Esophagus squamous epithelium (tissue), 5 donors: ENCODE measurements around the gene DTX1. TPM values are rescaled to one million over a fixed set of nuclear protein-coding genes. Genes with fewer than 3 reads are reported as not detected.

ENCODE experiments used
- DNase-seq: peaks from one replicate; lab custom pipeline; 2025; lab: John Stamatoyannopoulos, UW
- H3K27ac ChIP-seq, 4 donors: fragments of 200-600 bp; sonication (generic); one replicate each; pipeline ENCODE4 v1.5.1; 2016 to 2019; ENCODE audit warnings: mild to moderate bottlenecking in 1 of 4
- H3K27me3 ChIP-seq, 4 donors: fragments of 200-600 bp; sonication (generic); 1 replicate in 3 of 4; 2 replicates in 1 of 4; pipeline versions ENCODE4 v1.5.1 to v1.6.0; 2017 to 2021; ENCODE audit warnings: antibody characterized with exemption in 1 of 4
- H3K36me3 ChIP-seq, 3 donors: fragments of 200-600 bp; sonication (generic); one replicate each; pipeline ENCODE4 v1.5.1; 2016 to 2019
- H3K4me1 ChIP-seq, 3 donors: fragments of 200-600 bp; sonication (generic); one replicate each; pipeline ENCODE4 v1.5.1; 2017 to 2019
- H3K4me3 ChIP-seq, 4 donors: fragments of 200-600 bp; sonication (generic); 1 replicate in 3 of 4; 2 replicates in 1 of 4; pipeline ENCODE4 v1.5.1; 2016 to 2019; ENCODE audit warnings: mild to moderate bottlenecking in 2 of 4, moderate library complexity in 1 of 4
- H3K9me3 ChIP-seq, 3 donors: fragments of 200-600 bp; sonication (generic); one replicate each; pipeline ENCODE4 v1.5.1; 2016 to 2019
- CTCF ChIP-seq, 6 experiments: fragments of 450-650 bp in 4 of 6; fragments of 200-600 bp in 2 of 6; sonication (generic) in 2 of 6; IDR thresholded peaks; one replicate each; pipeline ENCODE4 v1.5.1; 2016 to 2019; ENCODE audit warnings: antibody characterized with exemption in 6 of 6, mild to moderate bottlenecking in 4 of 6, moderate library complexity in 4 of 6
- POLR2A ChIP-seq, 4 donors: fragments of 450-650 bp; IDR thresholded peaks; one replicate each; pipeline ENCODE4 v1.6.1; 2017; ENCODE audit warnings: antibody characterized with exemption in 4 of 4, mild to moderate bottlenecking in 4 of 4, moderate library complexity in 3 of 4
- WGBS, 2 donors: methylation state at CpG; one replicate each; pipeline ENCODE4 v1.1.5; 2018; 5-methylcytosine and 5-hydroxymethylcytosine counted together
- intact Hi-C: fragments of 100-400 bp; cut with DNase I; formaldehyde crosslinking; loops from one replicate; pipeline ENCODE4 v1.15.0; 2022
- total RNA-seq, 4 donors: library from RNA; depleted of rRNA; stranded (reverse); fragments of >200 nt; gene quantifications; one replicate each; pipeline ENCODE4 v1.1.0, GENCODE V29; 2016
- donor health status: DM: yes; HTN: yes; CAD: no.

DTX1 gene
- total RNA-seq, 4 donors from 2014 or later = 0.49 to 4.8 (median 1.8) TPM

- Histone ChIP-seq H3K4me1 (peaks cover 0 to 19% (median 2%) of the 10 kb centered on the region in 3 donors), H3K9me3 (no peaks in the 10 kb centered on the region), H3K27ac (no peak overlapping the region), H3K27me3 (peaks cover 0 to 54% (median 1%) of the 10 kb centered on the region in 4 donors), H3K4me3 (no peak overlapping the region), H3K36me3 (peaks cover 0 to 6% (median 0%) of the 10 kb centered on the region in 3 donors)
- TF ChIP-seq CTCF (IDR thresholded peaks at IDR 0.05) = no peak
- no peak for TF ChIP-seq POLR2A (IDR thresholded peaks at IDR 0.05)
- 44 to 60% methylated on average over 1 to 5 of the region's 18 CpGs for WGBS, 2 donors
- intact Hi-C loops = no loop called here
- no peak for DNase-seq
Measured at GRCh38 chr12:113130457-113131135, 74.1 kb downstream of the DTX1 start.

DNA sequence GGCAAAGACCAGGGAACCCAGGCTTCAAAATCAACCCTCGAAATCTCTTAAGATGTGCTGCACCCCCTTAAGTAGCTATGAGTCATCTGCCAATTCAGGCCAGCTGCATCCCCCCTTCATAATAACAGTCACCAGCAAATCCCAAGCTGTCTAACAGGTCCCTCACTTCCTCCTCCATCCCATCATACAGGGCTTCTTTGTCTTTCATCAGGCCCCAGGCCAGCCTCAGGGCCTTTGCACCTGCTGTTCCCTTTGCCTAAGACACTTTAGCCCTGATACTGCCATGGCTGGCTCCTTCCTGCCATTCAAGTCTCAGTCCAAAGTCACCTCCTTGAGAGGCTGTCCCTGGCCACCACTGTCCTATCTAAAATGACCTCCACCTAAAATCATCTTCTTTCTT lies 75.0 kb downstream of the DTX1 start:
- TF ChIP-seq POLR2A (IDR thresholded peaks at IDR 0.05) (no peak), CTCF (IDR thresholded peaks at IDR 0.05) (no peak)
- no peak for DNase-seq
- H3K27me3 ChIP-seq = peaks cover 0 to 63% (median 1%) of the 10 kb centered on the region in 4 donors
- no peak overlapping the region for H3K4me3 ChIP-seq
- intact Hi-C loops = no loop called here
- no peaks in the 10 kb centered on the region for H3K9me3 ChIP-seq
- WGBS, 2 donors = 63% methylated on average over 1 of the region's 1 CpG
- H3K27ac ChIP-seq = no peak overlapping the region
- peaks cover 0 to 29% (median 7%) of the 10 kb centered on the region in 3 donors for H3K4me1 ChIP-seq
- H3K36me3 ChIP-seq = no peaks in the 10 kb centered on the region

- H3K27ac ChIP-seq = no peak overlapping the region
- H3K36me3 ChIP-seq = no peaks in the 10 kb centered on the region
- peaks cover 0 to 44% (median 7%) of the 10 kb centered on the region in 3 donors for H3K4me1 ChIP-seq
- no peaks in the 10 kb centered on the region for H3K9me3 ChIP-seq
- no peak for TF ChIP-seq CTCF (IDR thresholded peaks at IDR 0.05)
- no peak for TF ChIP-seq POLR2A (IDR thresholded peaks at IDR 0.05)
- DNase-seq = no peak
- peak overlapping the region in 2 of 4 donors; percentile 8 to 56 for H3K4me3 ChIP-seq
- intact Hi-C loops = no loop called here
- 43 to 57% methylated on average over 1 to 4 of the region's 6 CpGs for WGBS, 2 donors
- peaks cover 0 to 58% (median 1%) of the 10 kb centered on the region in 4 donors for H3K27me3 ChIP-seq
Measured at GRCh38 chr12:113133036-113133435, 76.5 kb downstream of the DTX1 start.

- TF ChIP-seq CTCF (IDR thresholded peaks at IDR 0.05) = no peak
- TF ChIP-seq POLR2A (IDR thresholded peaks at IDR 0.05) = no peak
- intact Hi-C loops = no loop called here
- Histone ChIP-seq H3K9me3 (no peaks in the 10 kb centered on the region), H3K4me1 (peaks cover 0 to 49% (median 7%) of the 10 kb centered on the region in 3 donors), H3K27me3 (peaks cover 0 to 57% (median 1%) of the 10 kb centered on the region in 4 donors), H3K36me3 (no peaks in the 10 kb centered on the region), H3K4me3 (peak overlapping the region; percentile 51 to 65 (median 58)), H3K27ac (no peak overlapping the region)
- WGBS, 2 donors = 44 to 60% methylated on average over 2 of the region's 3 CpGs
- DNase-seq = no peak
Measured at GRCh38 chr12:113133666-113134065, 77.1 kb downstream of the DTX1 start.

DNA sequence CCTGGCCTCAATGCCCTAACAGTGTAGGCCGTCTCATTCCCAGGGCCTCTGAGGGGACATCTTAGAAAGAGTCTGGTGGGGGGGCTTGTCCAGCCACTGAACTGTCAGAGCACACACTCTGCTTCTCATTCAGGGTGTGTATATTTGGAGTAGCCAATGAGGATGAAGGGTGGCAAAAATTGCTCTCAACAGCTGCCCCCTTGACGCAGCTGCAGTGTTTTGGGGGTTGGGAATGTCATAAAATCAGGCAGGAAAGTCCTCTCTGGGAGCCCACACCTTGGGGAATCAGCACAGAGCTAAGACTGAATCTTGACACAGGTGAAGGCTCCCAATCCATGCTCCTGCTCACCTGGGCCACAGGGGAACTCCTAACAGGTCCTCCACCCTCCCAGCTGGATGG lies 77.5 kb downstream of the DTX1 start:
- intact Hi-C loops = no loop called here
- no peak for DNase-seq
- Histone ChIP-seq H3K4me1 (peaks cover 0 to 49% (median 7%) of the 10 kb centered on the region in 3 donors), H3K27ac (peak overlapping the region in 2 of 4 donors; percentile 72 to 87), H3K4me3 (peak overlapping the region; percentile 51 to 65 (median 58)), H3K36me3 (no peaks in the 10 kb centered on the region), H3K9me3 (no peaks in the 10 kb centered on the region), H3K27me3 (peaks cover 0 to 57% (median 1%) of the 10 kb centered on the region in 4 donors)
- 60 to 69% methylated on average over 1 to 2 of the region's 2 CpGs for WGBS, 2 donors
- TF ChIP-seq CTCF (IDR thresholded peaks at IDR 0.05) = no peak
- TF ChIP-seq POLR2A (IDR thresholded peaks at IDR 0.05) = no peak
